M059J (cell line): ENCODE results near the gene NRG2. TPM values are rescaled to one million over a fixed set of nuclear protein-coding genes. Genes with fewer than 3 reads are reported as not detected.

ENCODE experiments used
- total RNA-seq: library from RNA; depleted of rRNA; stranded (reverse); fragments of >200 nt; shearing (Covaris generic); gene quantifications from 2 replicates; pipeline ENCODE4 v1.2.3, GENCODE V29; 2014; rRNA removed

NRG2 gene
- total RNA-seq, 1 experiment from 2014 or later = 1.3 TPM

Other genes with a start within 250 kb of the NRG2 start
- gene PSD2, start 247.5 kb downstream of the NRG2 start, total RNA-seq = 0.15 TPM in 1 of 2 replicates, not detected in the other
- gene PURA, start 70.8 kb upstream of the NRG2 start, total RNA-seq = 5.2 and 7.8 TPM in 2 replicates
- gene IGIP, start 82.6 kb upstream of the NRG2 start, total RNA-seq = 1.6 and 1.8 TPM in 2 replicates
- 43.6 and 45.0 TPM in 2 replicates for gene CYSTM1, start 131.9 kb upstream of the NRG2 start, total RNA-seq